HEK293T (cell line): ENCODE results near the gene COL23A1.

ENCODE experiments used
- ARNT ChIP-seq: fragments of 450-650 bp; IDR thresholded peaks from 2 replicates; pipeline ENCODE4 v1.6.1; 2017; ENCODE audit warnings: mild to moderate bottlenecking
- FOXA1 ChIP-seq: fragments of 450-650 bp; IDR thresholded peaks from 2 replicates; pipeline ENCODE4 v1.6.1; 2016; ENCODE audit warnings: mild to moderate bottlenecking
- FOXM1 ChIP-seq: fragments of 450-650 bp; IDR thresholded peaks from 2 replicates; pipeline ENCODE4 v1.6.1; 2017; ENCODE audit warnings: mild to moderate bottlenecking, borderline replicate concordance
- SP1 ChIP-seq: fragments of 450-650 bp; IDR thresholded peaks from 2 replicates; pipeline ENCODE4 v1.6.1; 2017
- SUZ12 ChIP-seq: fragments of 450-650 bp; IDR thresholded peaks from 2 replicates; pipeline ENCODE4 v1.6.1; 2016; ENCODE audit warnings: mild to moderate bottlenecking

GRCh38 chr5:178198706-178199105, 391.5 kb downstream of the COL23A1 start:
- TF ChIP-seq SUZ12 (no peak), SP1 (no peak), ARNT (no peak), FOXA1 (no peak), FOXM1 (no peak)
